OCI-LY7 (cell line): ENCODE data around the gene NPNT. TPM values are rescaled to one million over a fixed set of nuclear protein-coding genes. Genes with fewer than 3 reads are reported as not detected.

Experiments
- BruUV-seq: library from RNA; stranded (reverse); fragments of 400-500 nt; replicated peaks from 2 replicates; lab custom pipeline; 2021; lab: Mats Ljungman, UMichigan
- CTCF ChIA-PET: fragments of 300-600 bp; sonication (Branson Sonifier 250); formaldehyde crosslinking; loops from one replicate; lab custom pipeline; 2022; ENCODE audit warnings: antibody characterized with exemption; ENCODE audit not compliant: unreplicated experiment; lab: Charles Lee
- POLR2A ChIA-PET: fragments of 300-600 bp; sonication (Branson Sonifier 250); formaldehyde crosslinking; loops from one replicate; lab custom pipeline; 2022; ENCODE audit warnings: antibody characterized with exemption; lab: Charles Lee
- DNase-seq: peaks from one replicate; pipeline ENCODE4 v3.0.0-alpha.2; 2015; ENCODE audit warnings: low spot score
- H2AFZ ChIP-seq: fragments of 200-600 bp; sonication (generic), shearing (Covaris generic); 2 replicates; pipeline ENCODE4 v1.6.1; 2014; ENCODE audit warnings: mild to moderate bottlenecking, antibody characterized with exemption, low read length, moderate library complexity
- H3K27ac ChIP-seq: fragments of 200-600 bp; sonication (generic); 2 replicates; pipeline ENCODE4 v1.5.1; 2014; ENCODE audit warnings: mixed run types, low read depth, mild to moderate bottlenecking, moderate library complexity, low read length, inconsistent platforms; ENCODE audit not compliant: poor library complexity, severe bottlenecking
- H3K36me3 ChIP-seq: fragments of 200-600 bp; sonication (generic); 2 replicates; pipeline ENCODE4 v1.6.1; 2014; ENCODE audit warnings: mild to moderate bottlenecking, antibody characterized with exemption, low read length, moderate library complexity, mixed read lengths; ENCODE audit not compliant: insufficient read depth
- H3K4me1 ChIP-seq: fragments of 200-600 bp; sonication (generic); 2 replicates; pipeline ENCODE4 v1.5.1; 2014; ENCODE audit warnings: mild to moderate bottlenecking, low read length; ENCODE audit not compliant: insufficient read depth, poor library complexity, severe bottlenecking
- H3K4me2 ChIP-seq: fragments of 200-600 bp; sonication (generic); 2 replicates; pipeline ENCODE4 v1.6.1; 2014; ENCODE audit warnings: mild to moderate bottlenecking, low read length
- H3K4me3 ChIP-seq: fragments of 200-600 bp; sonication (generic); 2 replicates; pipeline ENCODE4 v1.5.1; 2014; ENCODE audit warnings: mild to moderate bottlenecking, low read depth, low read length; ENCODE audit not compliant: poor library complexity, severe bottlenecking
- H3K79me2 ChIP-seq: fragments of 200-600 bp; sonication (generic); 2 replicates; pipeline ENCODE4 v1.6.1; 2016; ENCODE audit warnings: low read depth, mild to moderate bottlenecking, low read length, moderate library complexity, mixed read lengths; ENCODE audit not compliant: insufficient read depth
- H3K9me2 ChIP-seq: fragments of 200-600 bp; sonication (generic); 2 replicates; pipeline ENCODE4 v1.6.1; 2016; ENCODE audit warnings: mild to moderate bottlenecking, low read length, mixed read lengths; ENCODE audit not compliant: insufficient read depth
- H3K9me3 ChIP-seq: fragments of 200-600 bp; sonication (generic); 2 replicates; pipeline ENCODE4 v1.6.1; 2014; ENCODE audit warnings: mild to moderate bottlenecking, mixed run types, low read length, mixed read lengths
- H4K20me1 ChIP-seq: fragments of 200-600 bp; sonication (generic); 2 replicates; pipeline ENCODE4 v1.6.1; 2014; ENCODE audit warnings: mild to moderate bottlenecking, antibody characterized with exemption, low read length, moderate library complexity, mixed read lengths; ENCODE audit not compliant: insufficient read depth
- CTCF ChIP-seq: fragments of 200-600 bp; sonication (generic); conservative IDR thresholded peaks from 2 replicates; pipeline ENCODE4 v1.5.1; 2014; ENCODE audit warnings: mild to moderate bottlenecking, antibody characterized with exemption, low read length, moderate library complexity, mixed read lengths
- EZH2phosphoT487 ChIP-seq: fragments of 200-600 bp; sonication (generic); IDR thresholded peaks from 2 replicates; pipeline ENCODE4 v1.6.1; 2018; ENCODE audit warnings: low read depth, borderline replicate concordance, mild to moderate bottlenecking, mixed run types, antibody characterized with exemption, low read length, moderate library complexity, mixed read lengths
- intact Hi-C: fragments of 100-400 bp; cut with micrococcal nuclease; formaldehyde crosslinking; loops from one replicate; pipeline ENCODE4 v1.10.0; 2022; ENCODE audit not compliant: unreplicated experiment
- total RNA-seq, 2 experiments: library from RNA; depleted of rRNA in 1 of 2; stranded (reverse); fragments of >200 nt in 1 of 2; shearing (Covaris generic) in 1 of 2; gene quantifications; 2 replicates each; pipeline ENCODE4 v1.2.3, GENCODE V29; 2014 to 2022

NPNT gene
- total RNA-seq, 2 experiments from 2014 or later = not detected

- Histone ChIP-seq H3K4me1 (no peaks in the 10 kb centered on the region), H3K79me2 (no peaks in the 10 kb centered on the region), H3K4me3 (no peak overlapping the region), H3K9me3 (no peaks in the 10 kb centered on the region), H2AFZ (no peak overlapping the region), H3K27ac (no peak overlapping the region), H3K4me2 (no peak overlapping the region), H4K20me1 (no peaks in the 10 kb centered on the region), H3K9me2 (no peaks in the 10 kb centered on the region), H3K36me3 (no peaks in the 10 kb centered on the region)
- DNase-seq = no peak
- no peak for TF ChIP-seq EZH2phosphoT487
- no peak for TF ChIP-seq CTCF
- ChIA-PET POLR2A (interaction anchor here (0.7 kb wide), 1 partner anchor 434 kb away, joined by 3 read pairs; no protein-coding TSS in a partner anchor), CTCF (no interaction called here)
- intact Hi-C loops = no loop called here
- no TSS peak for BruUV-seq
These were observed 7.4 kb downstream of the NPNT start for GRCh38 chr4:105902550-105903262.

GRCh38 chr4:105909787-105910281 lies 14.6 kb downstream of the NPNT start:
- BruUV-seq = no TSS peak
- TF ChIP-seq EZH2phosphoT487 (no peak), CTCF (no peak)
- Histone ChIP-seq H3K9me3 (no peaks in the 10 kb centered on the region), H3K36me3 (no peaks in the 10 kb centered on the region), H3K4me3 (no peak overlapping the region), H3K79me2 (no peaks in the 10 kb centered on the region), H3K27ac (no peak overlapping the region), H4K20me1 (no peaks in the 10 kb centered on the region), H3K4me1 (no peaks in the 10 kb centered on the region), H2AFZ (no peak overlapping the region), H3K9me2 (no peaks in the 10 kb centered on the region), H3K4me2 (no peak overlapping the region)
- intact Hi-C loops = no loop called here
- ChIA-PET POLR2A (no interaction called here), CTCF (no interaction called here)
- no peak for DNase-seq

- POLR2A ChIA-PET = no interaction called here
These were observed 16.2 kb downstream of the NPNT start for GRCh38 chr4:105911426-105911825.

More at GRCh38 chr4:105911426-105911825, 16.2 kb downstream of the NPNT start:
- CTCF ChIA-PET = no interaction called here
- H3K36me3 ChIP-seq = no peaks in the 10 kb centered on the region
- BruUV-seq = no TSS peak
- H2AFZ ChIP-seq = no peak overlapping the region
- H3K4me3 ChIP-seq = no peak overlapping the region
- DNase-seq = no peak
- no peak for TF ChIP-seq CTCF
- no peak for TF ChIP-seq EZH2phosphoT487
- intact Hi-C loops = no loop called here
- no peak overlapping the region for H3K27ac ChIP-seq
- no peaks in the 10 kb centered on the region for H3K79me2 ChIP-seq
- no peaks in the 10 kb centered on the region for H3K9me2 ChIP-seq
- no peaks in the 10 kb centered on the region for H3K4me1 ChIP-seq
- no peaks in the 10 kb centered on the region for H4K20me1 ChIP-seq
- no peaks in the 10 kb centered on the region for H3K9me3 ChIP-seq
- no peak overlapping the region for H3K4me2 ChIP-seq
